DND-41 (cell line): ENCODE measurements around the gene PEDS1.

Source experiments
- CTCF ChIP-seq: IDR thresholded peaks from 2 replicates; pipeline ENCODE4 v1.5.1; 2012; ENCODE audit warnings: borderline replicate concordance, low read length, moderate library complexity, mild to moderate bottlenecking; ENCODE audit not compliant: poor library complexity, severe bottlenecking; ENCODE audit errors: extremely low read depth
- EZH2 ChIP-seq: IDR thresholded peaks from 3 replicates; pipeline ENCODE4 v1.6.1; 2012; ENCODE audit warnings: borderline replicate concordance, low read depth, mild to moderate bottlenecking, moderate library complexity, low read length, inconsistent platforms; ENCODE audit not compliant: severe bottlenecking

GRCh38 chr20:50144362-50144761 is 9.2 kb downstream of the PEDS1 start:
- TF ChIP-seq EZH2 (no peak), CTCF (no peak)
